ENCODE data around the gene SLC7A1. TPM values are rescaled to one million over a fixed set of nuclear protein-coding genes. Genes with fewer than 3 reads are reported as not detected.

The SLC7A1 gene
- total and polyA plus RNA-seq, 7 donors = 2.4 to 25.6 (median 15.0) TPM

DNA sequence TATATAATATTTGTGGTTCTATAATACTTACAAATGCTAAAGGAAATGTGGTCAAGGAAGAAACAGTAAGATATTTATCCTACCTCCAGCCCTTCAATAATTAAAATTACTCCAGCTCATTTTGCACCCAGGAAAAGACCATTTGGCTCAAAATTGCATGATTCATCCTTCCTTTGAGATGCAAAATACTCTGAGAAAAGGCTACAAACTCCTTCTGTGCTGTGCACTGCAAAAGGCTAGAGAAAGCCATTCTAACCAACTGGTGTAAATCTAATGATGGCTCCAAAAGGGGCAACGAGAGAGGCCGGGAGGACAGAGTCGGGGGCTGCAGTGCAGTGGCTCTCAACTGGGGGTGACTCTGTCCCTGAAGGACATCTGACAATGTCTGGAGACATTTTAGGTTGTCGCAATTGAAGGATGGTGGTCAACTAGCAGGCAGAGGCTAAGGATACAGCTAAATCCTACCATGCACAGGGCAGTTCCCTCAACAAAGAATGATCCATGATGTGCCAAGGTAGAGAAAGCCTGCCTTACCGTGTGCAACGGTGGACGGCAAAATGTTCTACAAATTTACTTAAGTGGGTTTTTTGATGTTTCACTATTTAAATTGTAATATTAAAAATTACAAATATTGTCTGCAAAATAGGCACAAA is 32.6 kb downstream of the SLC7A1 start:
- no peaks in the 10 kb centered on the region for H3K9me3 ChIP-seq
- no peak overlapping the region for H3K4me3 ChIP-seq
- WGBS, 2 donors = 98% methylated on average over 7 of the region's 7 CpGs
- H3K4me1 ChIP-seq = peaks cover 0 to 25% (median 12%) of the 10 kb centered on the region in 4 donors
- no peak for DNase-seq
- intact Hi-C loops (cut with DNase I) = no loop called here
- H3K27me3 ChIP-seq = no peaks in the 10 kb centered on the region
- no peaks in the 10 kb centered on the region for H3K36me3 ChIP-seq
- no peak overlapping the region for H3K27ac ChIP-seq
- TF ChIP-seq EP300 (IDR thresholded peaks at IDR 0.05) (no peak), POLR2A (IDR thresholded peaks at IDR 0.05) (no peak), POLR2AphosphoS5 (IDR thresholded peaks at IDR 0.05) (no peak)
- TF ChIP-seq, protein P1, sequence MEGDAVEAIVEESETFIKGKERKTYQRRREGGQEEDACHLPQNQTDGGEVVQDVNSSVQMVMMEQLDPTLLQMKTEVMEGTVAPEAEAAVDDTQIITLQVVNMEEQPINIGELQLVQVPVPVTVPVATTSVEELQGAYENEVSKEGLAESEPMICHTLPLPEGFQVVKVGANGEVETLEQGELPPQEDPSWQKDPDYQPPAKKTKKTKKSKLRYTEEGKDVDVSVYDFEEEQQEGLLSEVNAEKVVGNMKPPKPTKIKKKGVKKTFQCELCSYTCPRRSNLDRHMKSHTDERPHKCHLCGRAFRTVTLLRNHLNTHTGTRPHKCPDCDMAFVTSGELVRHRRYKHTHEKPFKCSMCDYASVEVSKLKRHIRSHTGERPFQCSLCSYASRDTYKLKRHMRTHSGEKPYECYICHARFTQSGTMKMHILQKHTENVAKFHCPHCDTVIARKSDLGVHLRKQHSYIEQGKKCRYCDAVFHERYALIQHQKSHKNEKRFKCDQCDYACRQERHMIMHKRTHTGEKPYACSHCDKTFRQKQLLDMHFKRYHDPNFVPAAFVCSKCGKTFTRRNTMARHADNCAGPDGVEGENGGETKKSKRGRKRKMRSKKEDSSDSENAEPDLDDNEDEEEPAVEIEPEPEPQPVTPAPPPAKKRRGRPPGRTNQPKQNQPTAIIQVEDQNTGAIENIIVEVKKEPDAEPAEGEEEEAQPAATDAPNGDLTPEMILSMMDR (IDR thresholded peaks at IDR 0.05) = no peak

DNA sequence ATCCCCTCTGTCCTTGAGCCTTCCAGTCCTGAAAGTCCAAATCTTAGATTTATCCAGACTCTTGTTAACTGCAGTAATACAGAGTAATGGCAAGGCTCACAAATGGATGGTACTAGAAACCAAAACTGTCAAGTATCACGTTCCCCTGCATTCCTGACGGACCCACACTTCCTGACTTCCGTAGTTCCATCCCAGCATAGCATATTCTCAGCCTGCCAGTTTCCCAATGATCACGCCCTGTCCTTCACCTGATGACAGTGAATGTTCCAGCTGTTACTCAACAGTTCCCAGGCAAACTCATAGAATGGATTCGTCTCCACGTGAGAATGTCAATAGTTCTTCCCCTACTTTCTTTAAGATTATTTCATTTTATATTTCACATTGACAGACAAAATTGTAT is 33.6 kb downstream of the SLC7A1 start:
- Histone ChIP-seq H3K9me3 (no peaks in the 10 kb centered on the region), H3K27me3 (no peaks in the 10 kb centered on the region), H3K36me3 (no peaks in the 10 kb centered on the region), H3K4me1 (peaks cover 0 to 25% (median 12%) of the 10 kb centered on the region in 4 donors), H3K4me3 (no peak overlapping the region), H3K27ac (no peak overlapping the region)
- DNase-seq = no peak
- intact Hi-C loops (cut with DNase I) = no loop called here
- WGBS, 2 donors = 77 to 85% methylated on average over 6 of the region's 6 CpGs
- no peak for TF ChIP-seq POLR2A (IDR thresholded peaks at IDR 0.05)
- no peak for TF ChIP-seq POLR2AphosphoS5 (IDR thresholded peaks at IDR 0.05)
- no peak for TF ChIP-seq EP300 (IDR thresholded peaks at IDR 0.05)
- TF ChIP-seq, protein P1 (IDR thresholded peaks at IDR 0.05) = no peak

DNA sequence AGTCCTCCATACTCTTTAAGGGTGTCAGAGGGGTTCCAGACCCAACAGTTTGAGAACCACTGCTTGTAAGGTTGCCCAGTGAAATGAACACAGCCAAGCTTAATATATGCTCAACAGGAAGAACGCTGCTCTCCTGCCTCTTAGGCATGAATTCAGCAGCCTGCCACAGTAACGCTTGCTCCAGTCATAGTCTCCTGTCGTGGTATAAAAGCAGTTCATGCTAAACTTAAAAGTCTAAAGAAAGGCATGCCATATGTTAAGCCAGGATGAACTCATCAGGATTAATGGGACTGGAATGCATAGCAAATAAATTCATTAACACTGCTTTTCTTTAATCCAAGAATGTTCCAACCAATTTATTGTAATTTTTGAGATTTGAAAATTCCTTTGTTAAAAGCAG is 38.7 kb downstream of the SLC7A1 start:
- no peak for DNase-seq
- Histone ChIP-seq H3K36me3 (peaks cover 0 to 18% (median 6%) of the 10 kb centered on the region in 4 donors), H3K9me3 (no peaks in the 10 kb centered on the region), H3K4me3 (no peak overlapping the region), H3K27ac (no peak overlapping the region), H3K27me3 (no peaks in the 10 kb centered on the region), H3K4me1 (no peaks in the 10 kb centered on the region)
- intact Hi-C loops (cut with DNase I) = no loop called here
- 90 to 94% methylated on average over 3 of the region's 3 CpGs for WGBS, 2 donors
- TF ChIP-seq POLR2AphosphoS5 (IDR thresholded peaks at IDR 0.05) (no peak), POLR2A (IDR thresholded peaks at IDR 0.05) (no peak), EP300 (IDR thresholded peaks at IDR 0.05) (no peak)
- TF ChIP-seq, protein P1 (IDR thresholded peaks at IDR 0.05) = no peak

DNA sequence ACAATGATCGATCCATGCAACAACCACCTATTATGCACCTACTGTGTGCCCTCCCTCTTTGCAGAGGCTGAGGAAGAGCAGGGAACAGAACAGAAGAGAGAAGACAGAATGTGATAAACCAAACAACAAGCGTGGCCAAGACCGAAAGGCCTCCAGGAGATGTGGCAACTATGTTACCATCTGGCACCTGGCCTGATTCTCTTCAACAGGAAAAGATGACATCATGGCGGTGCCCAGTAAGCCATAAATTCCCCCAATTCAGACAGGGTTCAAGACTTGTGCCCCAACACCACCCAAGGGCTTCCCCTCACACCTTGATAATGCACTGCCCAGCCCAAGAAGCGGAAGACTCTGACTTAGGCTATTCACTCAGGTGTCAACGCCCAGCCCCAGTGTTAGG is 44.3 kb downstream of the SLC7A1 start:
- H3K4me3 ChIP-seq = no peak overlapping the region
- H3K27ac ChIP-seq = no peak overlapping the region
- WGBS, 2 donors = 93 to 94% methylated on average over 6 of the region's 6 CpGs
- H3K9me3 ChIP-seq = no peaks in the 10 kb centered on the region
- peaks cover 0 to 4% (median 0%) of the 10 kb centered on the region in 4 donors for H3K4me1 ChIP-seq
- no peaks in the 10 kb centered on the region for H3K27me3 ChIP-seq
- H3K36me3 ChIP-seq = peaks cover 6 to 45% (median 11%) of the 10 kb centered on the region in 4 donors
- intact Hi-C loops (cut with DNase I) = no loop called here
- TF ChIP-seq, protein P1 (IDR thresholded peaks at IDR 0.05) = no peak
- TF ChIP-seq POLR2A (IDR thresholded peaks at IDR 0.05) (no peak), EP300 (IDR thresholded peaks at IDR 0.05) (no peak), POLR2AphosphoS5 (IDR thresholded peaks at IDR 0.05) (no peak)
- no peak for DNase-seq

Measured in sigmoid colon (tissue), 7 donors.